Loucy (cell line): Measurements from ENCODE around the gene USP53.

Experiments used
- H2AFZ ChIP-seq: fragments of 200-600 bp; sonication (generic); 2 replicates; pipeline ENCODE4 v1.6.0; 2016; ENCODE audit warnings: antibody characterized with exemption, mild to moderate bottlenecking, low read length, moderate library complexity
- H3F3A ChIP-seq: fragments of 200-600 bp; 2 replicates; pipeline ENCODE4 v1.6.0; 2016; ENCODE audit warnings: antibody characterized with exemption, low read depth, mild to moderate bottlenecking
- H3K27me3 ChIP-seq: fragments of 200-600 bp; sonication (generic); 2 replicates; pipeline ENCODE4 v1.6.1; 2014; ENCODE audit warnings: low read length, mild to moderate bottlenecking; ENCODE audit not compliant: insufficient read depth, poor library complexity, severe bottlenecking
- H3K36me3 ChIP-seq: fragments of 200-600 bp; sonication (generic); 2 replicates; pipeline ENCODE4 v1.6.1; 2016; ENCODE audit warnings: low read length; ENCODE audit not compliant: insufficient read depth
- H3K4me1 ChIP-seq: fragments of 200-600 bp; sonication (generic); 2 replicates; pipeline ENCODE4 v1.5.1; 2014; ENCODE audit warnings: low read length, mild to moderate bottlenecking; ENCODE audit not compliant: insufficient read depth, poor library complexity, severe bottlenecking
- H3K4me2 ChIP-seq: fragments of 200-600 bp; sonication (generic); 2 replicates; pipeline ENCODE4 v1.6.0; 2014; ENCODE audit warnings: antibody characterized with exemption, low read length, low read depth, mild to moderate bottlenecking; ENCODE audit not compliant: poor library complexity, severe bottlenecking
- H3K4me3 ChIP-seq: fragments of 200-600 bp; sonication (generic); 2 replicates; pipeline ENCODE4 v1.5.1; 2014; ENCODE audit warnings: low read length, mild to moderate bottlenecking, mixed read lengths; ENCODE audit not compliant: poor library complexity, severe bottlenecking
- H3K79me2 ChIP-seq: fragments of 200-600 bp; sonication (generic); 2 replicates; pipeline ENCODE4 v1.6.1; 2014; ENCODE audit warnings: low read length; ENCODE audit not compliant: insufficient read depth
- H3K9ac ChIP-seq: fragments of 200-600 bp; sonication (generic); 2 replicates; pipeline ENCODE4 v1.6.0; 2014; ENCODE audit warnings: mild to moderate bottlenecking, low read depth, low read length, moderate library complexity; ENCODE audit not compliant: poor library complexity, severe bottlenecking
- H3K9me2 ChIP-seq: fragments of 200-600 bp; sonication (generic); replicated peaks from 2 replicates; pipeline ENCODE4 v1.6.1; 2016; ENCODE audit warnings: low read depth, low read length, mixed read lengths
- H3K9me3 ChIP-seq: fragments of 200-600 bp; sonication (generic); 2 replicates; pipeline ENCODE4 v1.6.1; 2014; ENCODE audit warnings: mild to moderate bottlenecking, antibody characterized with exemption, low read length, low read depth; ENCODE audit not compliant: insufficient read depth
- H4K20me1 ChIP-seq: fragments of 200-600 bp; sonication (generic); 2 replicates; pipeline ENCODE4 v1.6.0; 2014; ENCODE audit warnings: antibody characterized with exemption, low read length, mild to moderate bottlenecking; ENCODE audit not compliant: insufficient read depth, poor library complexity, severe bottlenecking
- CTCF ChIP-seq: fragments of 200-600 bp; sonication (generic); conservative IDR thresholded peaks from 2 replicates; pipeline ENCODE4 v1.5.1; 2014; ENCODE audit warnings: mild to moderate bottlenecking, antibody characterized with exemption, low read length
- EZH2phosphoT487 ChIP-seq: fragments of 200-600 bp; IDR thresholded peaks from 2 replicates; pipeline ENCODE4 v1.6.1; 2018; ENCODE audit warnings: antibody characterized with exemption, mild to moderate bottlenecking, moderate library complexity, borderline replicate concordance

USP53 gene

GRCh38 chr4:119206178-119206577 lies 6.3 kb upstream of the USP53 start:
- Histone ChIP-seq H3F3A (no peaks in the 10 kb centered on the region), H2AFZ (no peak overlapping the region), H3K36me3 (no peaks in the 10 kb centered on the region), H3K9me2 (no peaks in the 10 kb centered on the region), H3K79me2 (no peaks in the 10 kb centered on the region), H3K9me3 (no peaks in the 10 kb centered on the region), H3K4me1 (no peaks in the 10 kb centered on the region), H4K20me1 (no peaks in the 10 kb centered on the region), H3K27me3 (no peaks in the 10 kb centered on the region), H3K4me2 (no peak overlapping the region), H3K4me3 (no peak overlapping the region), H3K9ac (no peak overlapping the region)
- no peak for TF ChIP-seq EZH2phosphoT487
- TF ChIP-seq CTCF, result no peak

- no peaks in the 10 kb centered on the region for H3F3A ChIP-seq
- H3K36me3 ChIP-seq, result no peaks in the 10 kb centered on the region
- H3K4me3 ChIP-seq, result no peak overlapping the region
- H3K9ac ChIP-seq, result no peak overlapping the region
- H3K9me3 ChIP-seq, result no peaks in the 10 kb centered on the region
- no peaks in the 10 kb centered on the region for H3K4me1 ChIP-seq
- no peaks in the 10 kb centered on the region for H3K9me2 ChIP-seq
- TF ChIP-seq EZH2phosphoT487 (no peak), CTCF (no peak)
- H3K27me3 ChIP-seq, result no peaks in the 10 kb centered on the region
- no peaks in the 10 kb centered on the region for H3K79me2 ChIP-seq
- H2AFZ ChIP-seq, result no peak overlapping the region
- H3K4me2 ChIP-seq, result no peak overlapping the region
- no peaks in the 10 kb centered on the region for H4K20me1 ChIP-seq
These were observed 5.5 kb upstream of the USP53 start for GRCh38 chr4:119207051-119207450.

- Histone ChIP-seq H3K9ac (no peak overlapping the region), H3K36me3 (no peaks in the 10 kb centered on the region), H3K4me1 (no peaks in the 10 kb centered on the region), H3K79me2 (no peaks in the 10 kb centered on the region), H3K9me3 (no peaks in the 10 kb centered on the region), H3K27me3 (no peaks in the 10 kb centered on the region), H2AFZ (no peak overlapping the region), H4K20me1 (no peaks in the 10 kb centered on the region), H3K4me3 (no peak overlapping the region), H3F3A (no peaks in the 10 kb centered on the region), H3K4me2 (no peak overlapping the region), H3K9me2 (no peaks in the 10 kb centered on the region)
- TF ChIP-seq EZH2phosphoT487 (no peak), CTCF (no peak)
These were observed 3.4 kb upstream of the USP53 start for GRCh38 chr4:119209077-119209476.
